A673 (cell line): ENCODE results near the gene TNFRSF25.

Experiments
- EZH2 ChIP-seq: fragments of 200-600 bp; sonication (generic); IDR thresholded peaks from 2 replicates; pipeline ENCODE4 v1.6.1; 2017; ENCODE audit warnings: borderline replicate concordance, low read depth, mild to moderate bottlenecking, mixed read lengths, antibody characterized with exemption, low read length; ENCODE audit not compliant: poor library complexity, severe bottlenecking
- TF ChIP-seq, protein P1 (sequence below): fragments of 300-800, 200-600 bp; sonication (generic); conservative IDR thresholded peaks from 2 replicates; pipeline ENCODE4 v1.5.1; 2017; ENCODE audit warnings: low read depth, mild to moderate bottlenecking, antibody characterized with exemption, low read length, moderate library complexity, mixed read lengths

DNA sequence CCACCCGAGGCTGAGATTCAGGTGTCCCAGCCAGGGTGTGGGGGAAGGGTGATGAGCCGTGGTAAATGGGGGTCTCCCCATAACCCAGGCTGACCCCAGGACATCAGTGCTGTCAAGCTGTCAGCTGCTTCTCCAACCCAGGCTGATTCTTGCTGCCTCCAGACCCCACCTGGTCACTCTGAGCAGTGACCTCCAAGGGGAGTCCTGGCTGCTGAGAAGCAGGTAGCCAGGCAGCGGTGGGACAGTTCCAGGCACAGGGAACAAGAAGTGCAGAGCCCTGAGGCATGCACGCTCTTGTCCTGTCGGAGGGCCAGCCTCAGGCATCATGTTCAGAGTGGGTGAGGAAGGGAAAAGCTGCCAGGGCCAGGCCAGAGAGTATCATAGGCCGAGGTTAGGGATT, 40.3 kb downstream of the TNFRSF25 start:
- TF ChIP-seq, protein P1, sequence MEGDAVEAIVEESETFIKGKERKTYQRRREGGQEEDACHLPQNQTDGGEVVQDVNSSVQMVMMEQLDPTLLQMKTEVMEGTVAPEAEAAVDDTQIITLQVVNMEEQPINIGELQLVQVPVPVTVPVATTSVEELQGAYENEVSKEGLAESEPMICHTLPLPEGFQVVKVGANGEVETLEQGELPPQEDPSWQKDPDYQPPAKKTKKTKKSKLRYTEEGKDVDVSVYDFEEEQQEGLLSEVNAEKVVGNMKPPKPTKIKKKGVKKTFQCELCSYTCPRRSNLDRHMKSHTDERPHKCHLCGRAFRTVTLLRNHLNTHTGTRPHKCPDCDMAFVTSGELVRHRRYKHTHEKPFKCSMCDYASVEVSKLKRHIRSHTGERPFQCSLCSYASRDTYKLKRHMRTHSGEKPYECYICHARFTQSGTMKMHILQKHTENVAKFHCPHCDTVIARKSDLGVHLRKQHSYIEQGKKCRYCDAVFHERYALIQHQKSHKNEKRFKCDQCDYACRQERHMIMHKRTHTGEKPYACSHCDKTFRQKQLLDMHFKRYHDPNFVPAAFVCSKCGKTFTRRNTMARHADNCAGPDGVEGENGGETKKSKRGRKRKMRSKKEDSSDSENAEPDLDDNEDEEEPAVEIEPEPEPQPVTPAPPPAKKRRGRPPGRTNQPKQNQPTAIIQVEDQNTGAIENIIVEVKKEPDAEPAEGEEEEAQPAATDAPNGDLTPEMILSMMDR = no peak
- TF ChIP-seq EZH2 = no peak
